ENCODE results near the gene ABT1. TPM values are rescaled to one million over a fixed set of nuclear protein-coding genes. Genes with fewer than 3 reads are reported as not detected.

The ABT1 gene
- total RNA-seq, 4 donors from 2014 or later = 9.1 to 13.6 (median 10.2) TPM

DNA sequence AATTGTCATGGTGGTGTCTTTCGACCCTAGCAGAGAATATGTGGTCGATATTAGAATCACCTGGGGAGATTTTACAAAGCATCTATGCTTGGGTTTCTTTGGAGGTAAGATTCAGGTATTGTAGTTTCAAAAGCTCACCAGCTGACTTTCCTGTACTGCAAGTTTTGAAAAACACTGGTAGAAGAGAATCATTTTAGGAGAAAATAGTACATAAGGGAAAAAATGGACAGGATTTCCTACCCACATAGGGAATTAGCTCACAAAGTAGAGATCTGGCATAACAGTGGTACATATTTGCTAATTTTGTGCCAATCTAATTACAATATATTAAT is 27.4 kb upstream of the ABT1 start:
- TF ChIP-seq, protein P1, sequence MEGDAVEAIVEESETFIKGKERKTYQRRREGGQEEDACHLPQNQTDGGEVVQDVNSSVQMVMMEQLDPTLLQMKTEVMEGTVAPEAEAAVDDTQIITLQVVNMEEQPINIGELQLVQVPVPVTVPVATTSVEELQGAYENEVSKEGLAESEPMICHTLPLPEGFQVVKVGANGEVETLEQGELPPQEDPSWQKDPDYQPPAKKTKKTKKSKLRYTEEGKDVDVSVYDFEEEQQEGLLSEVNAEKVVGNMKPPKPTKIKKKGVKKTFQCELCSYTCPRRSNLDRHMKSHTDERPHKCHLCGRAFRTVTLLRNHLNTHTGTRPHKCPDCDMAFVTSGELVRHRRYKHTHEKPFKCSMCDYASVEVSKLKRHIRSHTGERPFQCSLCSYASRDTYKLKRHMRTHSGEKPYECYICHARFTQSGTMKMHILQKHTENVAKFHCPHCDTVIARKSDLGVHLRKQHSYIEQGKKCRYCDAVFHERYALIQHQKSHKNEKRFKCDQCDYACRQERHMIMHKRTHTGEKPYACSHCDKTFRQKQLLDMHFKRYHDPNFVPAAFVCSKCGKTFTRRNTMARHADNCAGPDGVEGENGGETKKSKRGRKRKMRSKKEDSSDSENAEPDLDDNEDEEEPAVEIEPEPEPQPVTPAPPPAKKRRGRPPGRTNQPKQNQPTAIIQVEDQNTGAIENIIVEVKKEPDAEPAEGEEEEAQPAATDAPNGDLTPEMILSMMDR (IDR thresholded peaks at IDR 0.05; ENCODE audit: low read depth) = no peak

DNA sequence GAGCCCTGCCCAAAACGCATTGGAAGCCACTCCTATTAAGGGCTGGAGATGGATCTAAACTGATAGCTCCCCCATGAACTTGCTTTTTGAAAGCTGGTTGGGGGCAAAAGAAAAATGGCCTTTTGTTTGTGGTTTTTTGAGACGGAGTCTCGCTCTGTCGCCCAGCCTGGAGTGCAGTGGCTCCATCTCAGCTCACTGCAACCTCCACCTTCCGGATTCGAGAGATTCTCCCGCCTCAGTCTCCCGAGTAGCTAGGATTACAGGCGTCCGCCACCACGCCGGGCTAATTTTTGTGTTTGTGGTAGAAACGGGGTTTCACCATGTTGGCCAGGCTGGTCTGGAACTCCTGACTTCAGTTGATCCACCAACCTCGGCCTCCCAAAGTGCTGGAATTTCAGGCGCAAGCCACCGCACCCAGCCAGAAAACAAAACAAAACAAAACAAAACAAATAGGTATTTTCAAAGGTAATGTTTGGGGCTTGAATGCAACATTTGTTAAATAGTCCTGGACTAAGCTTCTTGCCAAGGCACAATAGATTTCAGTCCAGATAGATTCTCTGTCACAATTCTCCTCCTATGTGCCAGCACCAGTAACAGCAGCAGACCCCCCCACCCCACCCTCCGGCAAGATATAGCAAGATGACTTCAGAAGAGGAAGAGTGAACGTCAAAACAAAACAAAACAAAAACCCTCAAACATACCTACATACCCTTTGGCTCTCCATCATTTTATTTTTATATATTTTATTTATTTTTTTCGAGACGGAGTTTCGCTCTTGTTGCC is 26.5 kb upstream of the ABT1 start:
- TF ChIP-seq, protein P1 (IDR thresholded peaks at IDR 0.05; ENCODE audit: low read depth) = no peak

DNA sequence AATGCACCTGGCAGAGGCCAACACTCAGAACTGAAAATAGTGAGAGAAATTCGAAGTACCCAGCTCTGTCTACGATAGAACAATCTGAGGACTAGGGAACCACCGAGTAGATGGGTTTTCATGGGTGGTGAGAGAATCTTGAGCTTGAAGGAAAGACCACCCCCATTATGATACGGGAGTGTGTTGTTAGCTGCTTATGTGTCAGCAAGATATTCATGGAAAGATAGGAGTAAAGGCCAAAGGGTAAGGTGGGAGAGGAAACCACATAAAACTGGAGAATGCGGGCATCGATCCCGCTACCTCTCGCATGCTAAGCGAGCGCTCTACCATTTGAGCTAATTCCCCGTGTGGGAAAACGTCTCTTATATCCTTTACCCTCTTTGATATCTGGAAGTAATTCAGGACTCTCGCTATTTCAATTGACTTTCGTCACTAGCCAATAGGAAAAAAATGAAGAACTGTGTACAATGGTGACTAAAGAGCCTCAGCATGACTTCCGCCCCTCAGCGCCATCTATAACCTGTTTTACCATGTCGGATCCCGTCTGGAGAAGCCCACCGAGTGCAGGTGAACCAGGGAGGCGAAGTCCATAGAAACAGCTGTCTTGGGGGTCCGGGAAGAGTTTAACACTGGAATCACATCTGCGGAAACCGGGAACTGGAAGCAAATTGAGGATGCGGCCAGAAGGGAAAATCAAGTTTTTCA is 25.0 kb upstream of the ABT1 start:
- TF ChIP-seq, protein P1 (IDR thresholded peaks at IDR 0.05; ENCODE audit: low read depth) = no peak

DNA sequence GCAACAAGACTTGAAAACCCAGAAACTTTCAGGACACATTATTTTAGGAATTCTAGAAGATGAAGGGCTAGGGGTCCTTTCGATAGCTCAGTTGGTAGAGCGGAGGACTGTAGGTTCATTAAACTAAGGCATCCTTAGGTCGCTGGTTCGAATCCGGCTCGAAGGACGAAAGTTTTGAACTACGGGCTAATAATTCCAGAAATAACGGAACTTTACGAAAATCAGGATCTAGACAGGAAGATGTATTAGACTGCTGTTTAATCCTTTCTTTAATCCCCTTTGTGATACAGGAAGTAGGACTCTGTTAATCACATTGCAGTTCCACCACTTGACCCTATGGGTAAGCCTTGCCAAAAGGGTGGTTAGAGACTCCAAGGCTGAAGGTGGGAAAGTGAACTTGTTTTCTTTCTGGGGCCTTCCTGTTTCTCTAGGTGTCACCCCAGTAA is 21.2 kb upstream of the ABT1 start:
- TF ChIP-seq, protein P1 (IDR thresholded peaks at IDR 0.05; ENCODE audit: low read depth) = no peak

DNA sequence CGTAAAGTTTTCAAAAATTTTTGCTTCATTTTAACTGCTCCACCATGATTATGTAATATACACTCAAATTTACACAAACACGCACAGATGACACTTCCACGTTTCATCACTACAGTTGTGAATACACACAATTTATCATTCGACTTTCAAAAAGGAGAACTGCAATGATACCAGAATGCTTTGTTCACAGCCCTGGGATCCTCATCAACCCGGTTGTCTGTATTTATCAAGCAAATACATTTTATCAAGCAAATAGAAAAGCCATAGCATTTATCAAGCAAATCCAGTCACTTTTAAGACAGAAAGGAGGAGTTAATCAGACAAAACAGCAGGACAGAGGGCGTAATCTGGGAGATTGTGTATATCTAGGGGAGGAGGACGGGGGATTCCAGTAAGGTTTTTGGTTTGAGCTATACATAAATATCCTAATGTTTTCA is 20.3 kb upstream of the ABT1 start:
- TF ChIP-seq, protein P1 (IDR thresholded peaks at IDR 0.05; ENCODE audit: low read depth) = no peak

DNA sequence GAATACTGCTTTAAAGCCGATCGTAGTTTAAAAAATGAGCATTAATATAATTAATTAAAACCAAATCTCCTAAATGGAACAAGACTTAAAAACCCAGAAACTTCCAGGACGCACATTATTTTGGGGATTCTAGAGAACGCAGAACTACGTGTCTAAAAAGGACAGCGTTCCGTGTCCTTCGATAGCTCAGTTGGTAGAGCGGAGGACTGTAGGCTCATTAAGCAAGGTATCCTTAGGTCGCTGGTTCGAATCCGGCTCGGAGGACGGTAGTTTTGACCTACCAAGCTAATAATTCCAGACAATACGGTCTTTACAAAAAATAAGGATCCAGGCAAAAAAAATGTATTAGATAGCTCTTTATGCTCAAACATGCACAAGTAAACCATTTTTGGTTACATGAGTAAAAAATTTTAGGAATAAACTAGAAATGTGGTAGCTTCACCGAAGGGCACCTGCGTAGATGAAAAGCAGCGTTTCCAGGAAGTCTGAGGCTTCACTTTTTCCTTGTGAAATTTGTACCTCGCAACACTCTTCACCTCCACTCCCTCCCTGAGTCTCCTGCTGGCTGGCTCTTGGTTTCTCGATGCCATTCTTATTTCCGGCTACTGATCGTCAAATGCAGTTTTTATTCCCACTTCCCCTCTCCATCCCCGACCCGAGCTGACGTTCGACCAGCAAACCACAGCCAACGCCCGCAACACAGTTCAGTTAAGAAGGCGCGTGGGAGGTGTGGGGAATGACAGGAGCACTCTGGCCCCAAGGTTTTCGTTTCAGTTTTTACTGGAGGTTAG is 19.6 kb upstream of the ABT1 start:
- TF ChIP-seq, protein P1 (IDR thresholded peaks at IDR 0.05; ENCODE audit: low read depth) = no peak

DNA sequence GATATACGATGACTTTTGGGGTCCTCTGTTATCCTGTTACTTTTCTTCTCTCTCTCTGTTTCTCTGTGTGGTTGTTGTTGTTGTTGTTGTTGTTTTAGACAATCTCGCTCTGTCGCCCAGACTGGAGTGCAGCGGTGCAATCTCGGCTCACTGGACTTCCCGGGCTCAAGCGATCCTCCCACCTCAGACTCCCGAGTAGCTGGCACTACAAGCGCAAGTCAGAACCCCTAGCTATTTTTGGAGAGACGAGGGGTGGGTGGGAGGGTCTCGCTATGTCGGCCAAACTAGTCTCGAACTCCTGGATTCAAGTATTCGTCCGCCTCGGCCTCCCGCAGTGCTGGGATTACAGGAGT is 19.1 kb upstream of the ABT1 start:
- TF ChIP-seq, protein P1 (IDR thresholded peaks at IDR 0.05; ENCODE audit: low read depth) = no peak
